ENCODE measurements around the gene CDC25C. TPM values are rescaled to one million over a fixed set of nuclear protein-coding genes. Genes with fewer than 3 reads are reported as not detected.

CDC25C gene
- polyA plus RNA-seq, 1 of the 3 experiments (the other 2 are of a cell fraction) = 5.2 TPM

DNA sequence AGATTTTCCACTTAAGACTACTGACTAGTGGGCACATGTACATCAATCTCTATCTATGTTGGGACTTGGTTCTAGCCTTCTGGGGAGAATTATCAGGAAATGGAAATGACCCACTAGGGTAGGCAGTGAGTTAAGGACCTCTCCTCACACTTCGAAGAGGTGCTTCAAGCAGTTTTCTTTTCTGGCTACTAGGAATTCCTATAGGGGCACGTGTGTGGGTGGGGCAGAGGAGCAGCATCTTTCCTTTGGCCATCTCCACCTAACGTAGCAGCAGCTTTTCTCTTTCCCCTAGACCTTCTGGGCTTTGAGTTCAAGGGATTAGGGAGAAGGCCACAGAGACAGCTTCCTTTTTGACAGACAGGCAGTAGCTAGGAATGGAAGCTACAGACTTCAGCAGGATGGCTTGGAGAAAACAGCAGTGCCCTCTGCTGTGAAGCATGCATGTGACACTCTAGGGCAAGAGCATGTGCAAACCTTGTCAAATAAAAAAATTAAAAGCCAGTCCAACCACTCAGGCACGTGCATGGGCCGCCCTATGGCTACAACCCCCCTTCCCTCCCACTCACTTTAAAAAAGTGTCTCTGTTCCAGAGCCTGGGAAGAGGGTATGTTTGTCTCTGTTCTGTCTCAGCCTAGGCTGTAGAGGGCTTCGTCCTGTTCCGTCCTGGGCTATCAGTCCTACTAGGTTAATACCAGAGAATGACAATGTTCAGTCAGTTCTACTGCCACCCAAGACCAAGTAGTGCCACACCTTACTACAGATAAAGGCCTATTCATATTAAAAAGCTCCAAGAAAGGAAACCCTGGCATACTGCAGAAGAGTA is 48.5 kb downstream of the CDC25C start:
- no peak overlapping the region for H3K27ac ChIP-seq (ENCODE audit: low read depth in 2 of 2, low read length in 1 of 2)
- no peaks in the 10 kb centered on the region for H4K20me1 ChIP-seq (ENCODE audit: insufficient read depth)
- POLR2A ChIA-PET = interaction anchor here (1.0 kb wide), 1 partner anchor 60 kb away, joined by 3 read pairs; no protein-coding TSS in a partner anchor
- no peaks in the 10 kb centered on the region for H3K27me3 ChIP-seq (ENCODE audit: insufficient read depth)
- CTCF ChIA-PET = interaction anchor here (0.6 to 6.7 kb wide), 32 partner anchors 8 to 202 kb away, joined by 3 to 125 read pairs (median 4); partner anchors contain the start of genes CDC23 and KIF20A
- H3K4me2 ChIP-seq = no peak overlapping the region
- no peaks in the 10 kb centered on the region for H3K9me3 ChIP-seq
- no peak overlapping the region; a peak in 1 of 4 replicates for H3K4me3 ChIP-seq (ENCODE audit: low read depth in 2 of 2, low read length in 1 of 2)
- H3K9ac ChIP-seq = no peak overlapping the region
- H3K4me1 ChIP-seq (ENCODE audit: control insufficient read depth in 1 of 2, insufficient read depth in 2 of 2, low read depth in 1 of 2, low read length in 1 of 2) = no peaks in the 10 kb centered on the region; a peak in 1 of 4 replicates
- no peaks in the 10 kb centered on the region for H3F3A ChIP-seq (replicated peaks; ENCODE audit: insufficient read depth)
- no peak overlapping the region for H2AFZ ChIP-seq (ENCODE audit: low read depth)
- 75% methylated on average over 7 of the region's 7 CpGs for WGBS (ENCODE audit: low lambda C conversion rate)
- TF ChIP-seq, protein P1, sequence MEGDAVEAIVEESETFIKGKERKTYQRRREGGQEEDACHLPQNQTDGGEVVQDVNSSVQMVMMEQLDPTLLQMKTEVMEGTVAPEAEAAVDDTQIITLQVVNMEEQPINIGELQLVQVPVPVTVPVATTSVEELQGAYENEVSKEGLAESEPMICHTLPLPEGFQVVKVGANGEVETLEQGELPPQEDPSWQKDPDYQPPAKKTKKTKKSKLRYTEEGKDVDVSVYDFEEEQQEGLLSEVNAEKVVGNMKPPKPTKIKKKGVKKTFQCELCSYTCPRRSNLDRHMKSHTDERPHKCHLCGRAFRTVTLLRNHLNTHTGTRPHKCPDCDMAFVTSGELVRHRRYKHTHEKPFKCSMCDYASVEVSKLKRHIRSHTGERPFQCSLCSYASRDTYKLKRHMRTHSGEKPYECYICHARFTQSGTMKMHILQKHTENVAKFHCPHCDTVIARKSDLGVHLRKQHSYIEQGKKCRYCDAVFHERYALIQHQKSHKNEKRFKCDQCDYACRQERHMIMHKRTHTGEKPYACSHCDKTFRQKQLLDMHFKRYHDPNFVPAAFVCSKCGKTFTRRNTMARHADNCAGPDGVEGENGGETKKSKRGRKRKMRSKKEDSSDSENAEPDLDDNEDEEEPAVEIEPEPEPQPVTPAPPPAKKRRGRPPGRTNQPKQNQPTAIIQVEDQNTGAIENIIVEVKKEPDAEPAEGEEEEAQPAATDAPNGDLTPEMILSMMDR (IDR thresholded peaks at IDR 0.05) = peak; percentile 63
- TF ChIP-seq, protein P2, sequence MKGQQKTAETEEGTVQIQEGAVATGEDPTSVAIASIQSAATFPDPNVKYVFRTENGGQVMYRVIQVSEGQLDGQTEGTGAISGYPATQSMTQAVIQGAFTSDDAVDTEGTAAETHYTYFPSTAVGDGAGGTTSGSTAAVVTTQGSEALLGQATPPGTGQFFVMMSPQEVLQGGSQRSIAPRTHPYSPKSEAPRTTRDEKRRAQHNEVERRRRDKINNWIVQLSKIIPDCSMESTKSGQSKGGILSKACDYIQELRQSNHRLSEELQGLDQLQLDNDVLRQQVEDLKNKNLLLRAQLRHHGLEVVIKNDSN (IDR thresholded peaks at IDR 0.05; ENCODE audit: borderline replicate concordance, low read depth) = no peak
- TF ChIP-seq, protein P3, sequence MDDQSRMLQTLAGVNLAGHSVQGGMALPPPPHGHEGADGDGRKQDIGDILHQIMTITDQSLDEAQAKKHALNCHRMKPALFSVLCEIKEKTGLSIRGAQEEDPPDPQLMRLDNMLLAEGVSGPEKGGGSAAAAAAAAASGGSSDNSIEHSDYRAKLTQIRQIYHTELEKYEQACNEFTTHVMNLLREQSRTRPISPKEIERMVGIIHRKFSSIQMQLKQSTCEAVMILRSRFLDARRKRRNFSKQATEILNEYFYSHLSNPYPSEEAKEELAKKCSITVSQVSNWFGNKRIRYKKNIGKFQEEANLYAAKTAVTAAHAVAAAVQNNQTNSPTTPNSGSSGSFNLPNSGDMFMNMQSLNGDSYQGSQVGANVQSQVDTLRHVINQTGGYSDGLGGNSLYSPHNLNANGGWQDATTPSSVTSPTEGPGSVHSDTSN (IDR thresholded peaks at IDR 0.05) = peak; percentile 40; the same call in 1 of the 2 replicates
- no peak for TF ChIP-seq YY1 (IDR thresholded peaks at IDR 0.05; ENCODE audit: low read depth)
- TF ChIP-seq, protein P4, sequence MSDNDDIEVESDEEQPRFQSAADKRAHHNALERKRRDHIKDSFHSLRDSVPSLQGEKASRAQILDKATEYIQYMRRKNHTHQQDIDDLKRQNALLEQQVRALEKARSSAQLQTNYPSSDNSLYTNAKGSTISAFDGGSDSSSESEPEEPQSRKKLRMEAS (IDR thresholded peaks at IDR 0.05; ENCODE audit: low read depth) = peak; percentile 70
- peak; percentile 19 for TF ChIP-seq CHD2 (IDR thresholded peaks at IDR 0.05; ENCODE audit: low read length, partially characterized antibody)
- TF ChIP-seq, protein P5, sequence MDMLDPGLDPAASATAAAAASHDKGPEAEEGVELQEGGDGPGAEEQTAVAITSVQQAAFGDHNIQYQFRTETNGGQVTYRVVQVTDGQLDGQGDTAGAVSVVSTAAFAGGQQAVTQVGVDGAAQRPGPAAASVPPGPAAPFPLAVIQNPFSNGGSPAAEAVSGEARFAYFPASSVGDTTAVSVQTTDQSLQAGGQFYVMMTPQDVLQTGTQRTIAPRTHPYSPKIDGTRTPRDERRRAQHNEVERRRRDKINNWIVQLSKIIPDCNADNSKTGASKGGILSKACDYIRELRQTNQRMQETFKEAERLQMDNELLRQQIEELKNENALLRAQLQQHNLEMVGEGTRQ (IDR thresholded peaks at IDR 0.05; ENCODE audit: borderline replicate concordance, low read depth, low read length) = no peak
- peak; percentile 97 for TF ChIP-seq RAD21 (IDR thresholded peaks at IDR 0.05; ENCODE audit: low read length)
- 0 out of 2 replicates have a peak, but pooled peaks have one; percentile 3 for TF ChIP-seq RCOR1 (IDR thresholded peaks at IDR 0.05; ENCODE audit: low read length)
- peak; percentile 97 for TF ChIP-seq MXI1 (IDR thresholded peaks at IDR 0.05; ENCODE audit: low read depth, low read length)
- TF ChIP-seq SMC3 (IDR thresholded peaks at IDR 0.05; ENCODE audit: low read depth, low read length) = peak; percentile 94
- no peaks in the 10 kb centered on the region for H3K79me2 ChIP-seq (ENCODE audit: insufficient read depth)
- no peaks in the 10 kb centered on the region for H3K36me3 ChIP-seq (replicated peaks in 1 of 2; ENCODE audit: control insufficient read depth in 1 of 2, insufficient read depth in 2 of 2, low read length in 1 of 2)
- peak; percentile 74 for DNase-seq
- no peaks in the 10 kb centered on the region for H3K9me2 ChIP-seq

All from SK-N-SH (cell line).